Right lobe of liver (tissue), 6 donors: ENCODE measurements around the gene PGAM2. TPM values are rescaled to one million over a fixed set of nuclear protein-coding genes. Genes with fewer than 3 reads are reported as not detected.
A peak's percentile ranks its signal among the peaks of the same experiment; 100 is the strongest.

Experiments
- ATAC-seq, 4 donors: fragments of 200-7000 bp; cut with Tn5 transposase; one replicate each; pipeline ENCODE4 v1.9.1; 2020; ENCODE audit warnings: mild to moderate bottlenecking in 4 of 4, moderate library complexity in 4 of 4
- DNase-seq, 3 donors: peaks; one replicate each; pipeline ENCODE4 v3.0.0-alpha.2; 2020
- H3K27ac ChIP-seq, 3 donors: fragments of 200-600 bp; one replicate each; pipeline ENCODE4 v1.8.0; 2022
- H3K27me3 ChIP-seq, 2 donors: fragments of 200-600 bp; one replicate each; pipeline ENCODE4 v1.8.0; 2022
- H3K36me3 ChIP-seq, 4 donors: fragments of 200-600 bp; sonication (generic) in 1 of 4; one replicate each; pipeline versions ENCODE4 v1.5.1 to v1.8.0; 2017 to 2022; ENCODE audit warnings: control low read depth in 1 of 4
- H3K4me1 ChIP-seq, 4 donors: fragments of 200-600 bp; sonication (generic) in 1 of 4; one replicate each; pipeline versions ENCODE4 v1.5.1 to v1.8.0; 2017 to 2022; ENCODE audit warnings: control low read depth in 1 of 4
- H3K4me3 ChIP-seq, 3 donors: fragments of 200-600 bp; one replicate each; pipeline ENCODE4 v1.8.0; 2022
- H3K9me3 ChIP-seq, 4 donors: fragments of 200-600 bp; sonication (generic) in 1 of 4; one replicate each; pipeline versions ENCODE4 v1.5.1 to v1.8.0; 2017 to 2022; ENCODE audit warnings: control low read depth in 1 of 4
- CTCF ChIP-seq, 4 donors: fragments of 200-600 bp in 3 of 4; fragments of 450-650 bp in 1 of 4; IDR thresholded peaks; one replicate each; pipeline versions ENCODE4 v1.5.1 to v1.8.0; 2016 to 2022; ENCODE audit warnings: antibody characterized with exemption in 4 of 4, mild to moderate bottlenecking in 2 of 4
- POLR2A ChIP-seq: fragments of 450-650 bp; IDR thresholded peaks from one replicate; pipeline ENCODE4 v1.6.1; 2017; ENCODE audit warnings: antibody characterized with exemption, mild to moderate bottlenecking
- WGBS: methylation state at CpG from one replicate; pipeline ENCODE4 v1.1.6; 2018; ENCODE audit warnings: low coverage, low lambda C conversion rate; ENCODE audit not compliant: insufficient coverage; ENCODE audit errors: missing lambda C conversion rate; 5-methylcytosine and 5-hydroxymethylcytosine counted together
- intact Hi-C, 2 donors: fragments of 100-400 bp; cut with DNase I; formaldehyde crosslinking; loops; one replicate each; pipeline versions ENCODE4 v1.11.2 to v1.14.1; 2022
- total RNA-seq, 6 experiments: library from RNA; depleted of rRNA in 2 of 6; stranded (reverse); fragments of >200 nt in 2 of 6; fragmentation: NEBNext Ultra II Directional in 3 of 6; extraction: Animal tissue kit (Norgen Biotek cat#: 25700) in 3 of 6; gene quantifications; one replicate each; pipeline versions ENCODE4 v1.1.0 to v1.2.4, GENCODE V29; 2016 to 2023
- donor health status: DM: no; HTN: yes; CAD: no.
- donor health status: DM: no; HTN: no; CAD: no.
- donor health status: DM: no; HTN: no; CAD: no.
- donor health status: DM: no; HTN: yes; CAD: no.
- donor health status: DM: no; HTN: yes; CAD: no.

The PGAM2 gene
- total RNA-seq, 6 experiments from 2014 or later = 0.31 to 0.56 (median 0.46) TPM; not detected in 3

GRCh38 chr7:44084701-44085100 lies 19.3 kb upstream of the PGAM2 start:
- Histone ChIP-seq H3K9me3 (no peaks in the 10 kb centered on the region), H3K27ac (no peak overlapping the region), H3K36me3 (peaks cover 0 to 5% (median 0%) of the 10 kb centered on the region in 4 donors), H3K27me3 (no peaks in the 10 kb centered on the region), H3K4me3 (no peak overlapping the region), H3K4me1 (peaks cover 0 to 23% (median under 1%) of the 10 kb centered on the region in 4 donors)
- TF ChIP-seq CTCF (IDR thresholded peaks at IDR 0.05) (no peak), POLR2A (no peak)
- no peak for ATAC-seq
- DNase-seq = no peak
- WGBS = 83% methylated on average over 2 of the region's 4 CpGs
- intact Hi-C loops = no loop called here

GRCh38 chr7:44083796-44084195 lies 18.4 kb upstream of the PGAM2 start:
- Histone ChIP-seq H3K9me3 (no peaks in the 10 kb centered on the region), H3K27me3 (no peaks in the 10 kb centered on the region), H3K4me3 (no peak overlapping the region), H3K4me1 (peaks cover 0 to 16% (median 0%) of the 10 kb centered on the region in 4 donors), H3K36me3 (peaks cover 0 to 6% (median 1%) of the 10 kb centered on the region in 4 donors), H3K27ac (no peak overlapping the region)
- DNase-seq (no peak), ATAC-seq (no peak)
- intact Hi-C loops = no loop called here
- TF ChIP-seq CTCF (IDR thresholded peaks at IDR 0.05) = no peak
- no peak for TF ChIP-seq POLR2A
- 94% methylated on average over 2 of the region's 3 CpGs for WGBS

- TF ChIP-seq CTCF (IDR thresholded peaks at IDR 0.05) = no peak
- peak; percentile 71 for TF ChIP-seq POLR2A
- Histone ChIP-seq H3K27me3 (no peaks in the 10 kb centered on the region), H3K4me3 (peak overlapping the region; percentile 38 to 73 (median 72)), H3K4me1 (peaks cover 0 to 5% (median 0%) of the 10 kb centered on the region in 4 donors), H3K9me3 (no peaks in the 10 kb centered on the region), H3K27ac (peak overlapping the region; percentile 52 to 73 (median 72)), H3K36me3 (peaks cover 0 to 17% (median 4%) of the 10 kb centered on the region in 4 donors)
- intact Hi-C loops = no loop called here
- DNase-seq = peak; percentile 99 to 100 (median 99)
- WGBS = 1% methylated on average over 22 of the region's 54 CpGs
- ATAC-seq = peak; percentile 94 to 97 (median 95)
These were observed 17.3 kb upstream of the PGAM2 start for GRCh38 chr7:44082541-44083207.

- Histone ChIP-seq H3K9me3 (no peaks in the 10 kb centered on the region), H3K4me3 (peak overlapping the region; percentile 72 to 85 (median 73)), H3K36me3 (peaks cover 0 to 21% (median 4%) of the 10 kb centered on the region in 4 donors), H3K4me1 (peaks cover 0 to 13% (median 2%) of the 10 kb centered on the region in 4 donors), H3K27ac (no peak overlapping the region), H3K27me3 (no peaks in the 10 kb centered on the region)
- TF ChIP-seq CTCF (IDR thresholded peaks at IDR 0.05) (no peak), POLR2A (no peak)
- intact Hi-C loops = no loop called here
- 43% methylated on average over 8 of the region's 9 CpGs for WGBS
- ATAC-seq (no peak), DNase-seq (no peak)
These were observed 15.9 kb upstream of the PGAM2 start for GRCh38 chr7:44081266-44081748.
